Measurements from ENCODE around the gene PLEKHM3. TPM values are rescaled to one million over a fixed set of nuclear protein-coding genes. Genes with fewer than 3 reads are reported as not detected.

The PLEKHM3 gene
- polyA plus RNA-seq, 1 experiment: 7.0 TPM

GRCh38 chr2:208066016-208066415, 40.7 kb upstream of the PLEKHM3 start:
- no peaks in the 10 kb centered on the region for H3K9me3 ChIP-seq (ENCODE audit: control insufficient read depth, insufficient read depth, low read length)
- no peak for DNase-seq (ENCODE audit: low read depth, low spot score)
- no peak for TF ChIP-seq CTCF (IDR thresholded peaks at IDR 0.05; ENCODE audit: low read depth, low read length)
- no peaks in the 10 kb centered on the region for H3K27me3 ChIP-seq (ENCODE audit: control insufficient read depth, insufficient read depth, low read length)
- CTCF ChIA-PET: interaction anchor here (5.4 to 15.9 kb wide), 2 partner anchors 26 to 319 kb away, joined by 23 to 332 read pairs; no protein-coding TSS in a partner anchor
- no peak overlapping the region for H3K4me3 ChIP-seq (ENCODE audit: low read depth, low read length)
- no peak overlapping the region for H3K27ac ChIP-seq (ENCODE audit: low read depth, low read length)
- POLR2A ChIA-PET: no interaction called here

- H3K9me3 ChIP-seq (ENCODE audit: control insufficient read depth, insufficient read depth, low read length): no peaks in the 10 kb centered on the region
- no peak overlapping the region for H3K4me3 ChIP-seq (ENCODE audit: low read depth, low read length)
- TF ChIP-seq CTCF (IDR thresholded peaks at IDR 0.05; ENCODE audit: low read depth, low read length): no peak
- no peak overlapping the region for H3K27ac ChIP-seq (ENCODE audit: low read depth, low read length)
- POLR2A ChIA-PET: no interaction called here
- no peaks in the 10 kb centered on the region for H3K27me3 ChIP-seq (ENCODE audit: control insufficient read depth, insufficient read depth, low read length)
- DNase-seq (ENCODE audit: low read depth, low spot score): no peak
- CTCF ChIA-PET: interaction anchor here (5.4 to 15.9 kb wide), 2 partner anchors 25 to 319 kb away, joined by 23 to 332 read pairs; no protein-coding TSS in a partner anchor
Measured at GRCh38 chr2:208065476-208065875, 40.1 kb upstream of the PLEKHM3 start.

- POLR2A ChIA-PET: interaction anchor here (0.6 to 1.5 kb wide), 3 partner anchors 39 to 535 kb away, joined by 3 to 13 read pairs (median 4); partner anchors contain the start of genes CREB1 and PLEKHM3
- CTCF ChIA-PET: interaction anchor here (0.6 to 15.9 kb wide), 5 partner anchors 8 to 330 kb away, joined by 3 to 332 read pairs (median 5); no protein-coding TSS in a partner anchor
- TF ChIP-seq CTCF (IDR thresholded peaks at IDR 0.05; ENCODE audit: low read depth, low read length): no peak
- H3K9me3 ChIP-seq (ENCODE audit: control insufficient read depth, insufficient read depth, low read length): no peaks in the 10 kb centered on the region; the same call in 1 of the 2 replicates
- peak; percentile 77 for DNase-seq (ENCODE audit: low read depth, low spot score)
- H3K27ac ChIP-seq (ENCODE audit: low read depth, low read length): peak overlapping the region; percentile 43
- no peak overlapping the region for H3K4me3 ChIP-seq (ENCODE audit: low read depth, low read length)
- no peaks in the 10 kb centered on the region for H3K27me3 ChIP-seq (ENCODE audit: control insufficient read depth, insufficient read depth, low read length)
Measured at GRCh38 chr2:208064220-208064961, 39.1 kb upstream of the PLEKHM3 start.

- H3K27me3 ChIP-seq (ENCODE audit: control insufficient read depth, insufficient read depth, low read length): no peaks in the 10 kb centered on the region
- H3K27ac ChIP-seq (ENCODE audit: low read depth, low read length): no peak overlapping the region
- no peak for DNase-seq (ENCODE audit: low read depth, low spot score)
- no peak overlapping the region for H3K4me3 ChIP-seq (ENCODE audit: low read depth, low read length)
- TF ChIP-seq CTCF (IDR thresholded peaks at IDR 0.05; ENCODE audit: low read depth, low read length): no peak
- POLR2A ChIA-PET: no interaction called here
- no peaks in the 10 kb centered on the region; the same call in 1 of the 2 replicates for H3K9me3 ChIP-seq (ENCODE audit: control insufficient read depth, insufficient read depth, low read length)
- CTCF ChIA-PET: interaction anchor here (0.6 to 15.9 kb wide), 5 partner anchors 22 to 388 kb away, joined by 3 to 332 read pairs (median 4); no protein-coding TSS in a partner anchor
Measured at GRCh38 chr2:208062961-208063360, 37.6 kb upstream of the PLEKHM3 start.

DNA sequence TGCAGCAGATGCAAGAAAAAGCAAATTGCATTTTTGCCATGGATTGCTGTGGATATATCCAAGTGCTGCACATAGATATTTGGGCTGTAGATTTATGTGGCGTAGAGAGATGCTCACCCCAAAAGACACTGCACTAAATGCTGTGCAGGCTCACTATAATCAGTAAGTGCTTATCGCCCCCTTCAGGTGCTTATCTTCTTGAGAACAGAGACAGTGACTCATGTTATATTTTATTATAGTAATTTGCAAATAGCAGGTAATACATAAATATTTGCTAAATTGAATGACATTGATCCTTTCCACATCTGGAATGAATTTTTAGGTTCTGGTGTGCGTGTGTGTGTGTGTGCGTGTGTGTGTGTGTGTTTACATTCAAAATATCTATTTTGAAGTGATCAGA, 36.8 kb upstream of the PLEKHM3 start:
- H3K27ac ChIP-seq (ENCODE audit: low read depth, low read length): no peak overlapping the region
- TF ChIP-seq CTCF (IDR thresholded peaks at IDR 0.05; ENCODE audit: low read depth, low read length): peak; percentile 48
- ChIA-PET POLR2A (no interaction called here), CTCF (interaction anchor here (5.4 to 15.9 kb wide), 2 partner anchors 22 to 316 kb away, joined by 23 to 332 read pairs; no protein-coding TSS in a partner anchor)
- H3K9me3 ChIP-seq (ENCODE audit: control insufficient read depth, insufficient read depth, low read length): no peaks in the 10 kb centered on the region; the same call in 1 of the 2 replicates
- H3K4me3 ChIP-seq (ENCODE audit: low read depth, low read length): no peak overlapping the region
- no peak for DNase-seq (ENCODE audit: low read depth, low spot score)
- H3K27me3 ChIP-seq (ENCODE audit: control insufficient read depth, insufficient read depth, low read length): no peaks in the 10 kb centered on the region

Data from AG04450 (cell line).